Ectodermal cell (in vitro differentiated cells): ENCODE results near the gene S1PR3.

Experiments
- H3K27ac ChIP-seq: 2 replicates; pipeline ENCODE4 v1.7.0; 2013; ENCODE audit warnings: mild to moderate bottlenecking, low read depth, low read length; ENCODE audit not compliant: insufficient read depth, poor library complexity, severe bottlenecking
- H3K27me3 ChIP-seq: 2 replicates; pipeline ENCODE4 v1.7.0; 2013; ENCODE audit warnings: mild to moderate bottlenecking, low read length; ENCODE audit not compliant: insufficient read depth, control insufficient read depth, poor library complexity, severe bottlenecking
- H3K36me3 ChIP-seq: one replicate; pipeline ENCODE4 v1.7.0; 2013; ENCODE audit warnings: low read length; ENCODE audit not compliant: control insufficient read depth, insufficient read depth
- H3K4me1 ChIP-seq: one replicate; pipeline ENCODE4 v1.7.0; 2013; ENCODE audit warnings: low read length; ENCODE audit not compliant: control insufficient read depth, insufficient read depth
- H3K4me3 ChIP-seq: 2 replicates; pipeline ENCODE4 v1.7.0; 2013; ENCODE audit warnings: low read depth, low read length, control low read depth; ENCODE audit not compliant: insufficient read depth
- H3K9me3 ChIP-seq: 2 replicates; pipeline ENCODE4 v1.7.0; 2013; ENCODE audit warnings: mild to moderate bottlenecking, low read length, moderate library complexity; ENCODE audit not compliant: control insufficient read depth
- WGBS, 2 experiments: methylation state at CpG; one replicate each; pipeline ENCODE4 v1.1.7; 2013; ENCODE audit warnings: missing lambda C conversion rate in 2 of 2; 5-methylcytosine and 5-hydroxymethylcytosine counted together

S1PR3 gene

DNA sequence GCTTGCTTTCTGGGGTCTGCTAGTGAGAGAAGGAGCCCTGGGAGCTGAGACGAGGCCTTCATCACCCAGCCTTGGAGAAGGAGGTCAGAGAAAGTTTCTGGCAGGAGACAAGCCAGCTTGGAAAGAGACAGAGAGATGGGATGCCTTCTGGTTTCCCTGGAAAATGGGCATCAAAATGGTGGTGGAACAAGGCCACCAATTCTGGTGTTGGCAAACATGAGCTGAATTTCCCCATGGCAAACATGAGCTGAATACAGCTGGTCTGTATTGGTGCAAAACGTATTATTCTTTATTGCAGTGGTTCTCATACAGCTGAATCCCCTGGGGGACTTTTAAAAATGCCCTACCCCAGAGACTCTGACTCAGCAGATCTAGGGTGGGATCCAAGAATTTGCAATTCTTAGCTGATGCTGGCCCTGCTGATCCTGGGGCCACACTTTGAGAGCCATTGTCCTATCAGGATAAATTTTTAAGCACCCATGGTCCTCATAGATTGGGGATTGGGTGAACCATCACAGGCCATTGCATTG lies 39.1 kb upstream of the S1PR3 start:
- H3K27me3 ChIP-seq = no peaks in the 10 kb centered on the region
- H3K9me3 ChIP-seq = no peaks in the 10 kb centered on the region
- H3K27ac ChIP-seq = no peak overlapping the region
- H3K4me3 ChIP-seq = no peak overlapping the region
- WGBS, 2 experiments = 93 to 98% methylated on average over 2 of the region's 2 CpGs
- no peaks in the 10 kb centered on the region for H3K36me3 ChIP-seq
- peaks cover 10% of the 10 kb centered on the region for H3K4me1 ChIP-seq

DNA sequence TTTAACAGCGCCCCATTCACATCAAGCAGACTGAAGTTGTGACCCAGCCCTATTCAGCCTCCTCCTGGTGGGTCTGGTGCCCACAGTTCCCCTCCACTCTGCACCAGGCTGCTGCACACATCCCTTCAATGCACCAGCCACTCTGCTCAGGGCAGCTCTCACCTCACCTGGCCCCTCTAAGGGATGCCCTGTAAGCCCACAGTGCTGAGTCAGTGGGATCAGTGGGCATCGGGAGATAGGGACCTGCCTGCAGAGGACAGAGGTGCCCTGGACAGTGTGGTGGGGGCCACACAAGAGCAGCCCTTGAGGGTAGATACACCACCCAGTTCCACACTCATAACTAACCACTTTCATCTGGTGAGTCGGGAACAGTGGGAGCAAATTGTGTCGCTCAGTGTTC lies 38.3 kb upstream of the S1PR3 start:
- peaks cover 10% of the 10 kb centered on the region for H3K4me1 ChIP-seq
- no peak overlapping the region for H3K27ac ChIP-seq
- no peak overlapping the region for H3K4me3 ChIP-seq
- H3K36me3 ChIP-seq = no peaks in the 10 kb centered on the region
- H3K9me3 ChIP-seq = no peaks in the 10 kb centered on the region
- no peaks in the 10 kb centered on the region for H3K27me3 ChIP-seq
- WGBS, 2 experiments = 93 to 98% methylated on average over 4 of the region's 4 CpGs

DNA sequence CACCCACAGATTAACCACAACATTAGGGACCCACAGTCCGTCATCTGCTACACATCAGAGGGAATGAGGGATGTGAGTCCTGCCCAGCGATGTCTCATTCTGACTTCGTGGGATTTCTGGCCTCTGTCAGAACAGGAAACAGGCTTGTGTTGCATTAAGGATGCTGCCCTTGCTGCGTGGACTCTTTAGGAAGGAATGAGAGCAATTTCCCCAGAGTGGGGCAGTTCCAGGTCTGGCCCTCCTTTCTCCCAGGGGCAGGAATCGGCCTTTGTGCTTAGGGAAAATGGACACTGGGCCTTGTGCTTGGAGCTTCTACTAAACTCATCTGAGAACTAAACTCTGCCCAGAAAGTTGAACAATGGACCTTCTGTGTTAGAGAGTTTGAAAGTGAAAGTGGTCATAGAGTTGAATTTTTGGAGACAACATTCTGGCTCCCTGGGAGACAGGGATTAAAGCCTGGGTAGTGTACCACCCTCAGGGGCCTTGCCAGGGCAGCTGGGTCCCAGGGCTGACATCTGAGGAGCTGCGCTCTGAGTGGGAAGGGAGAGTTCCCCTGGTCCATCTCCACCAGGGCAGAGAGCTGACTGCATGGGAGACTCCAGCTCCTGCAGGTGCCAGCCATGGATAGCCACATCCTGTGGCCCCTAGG lies 37.8 kb upstream of the S1PR3 start:
- Histone ChIP-seq H3K27me3 (no peaks in the 10 kb centered on the region), H3K4me3 (no peak overlapping the region), H3K27ac (no peak overlapping the region), H3K4me1 (peaks cover 10% of the 10 kb centered on the region), H3K36me3 (no peaks in the 10 kb centered on the region), H3K9me3 (no peaks in the 10 kb centered on the region)
- 93 to 94% methylated on average over 6 of the region's 6 CpGs for WGBS, 2 experiments

DNA sequence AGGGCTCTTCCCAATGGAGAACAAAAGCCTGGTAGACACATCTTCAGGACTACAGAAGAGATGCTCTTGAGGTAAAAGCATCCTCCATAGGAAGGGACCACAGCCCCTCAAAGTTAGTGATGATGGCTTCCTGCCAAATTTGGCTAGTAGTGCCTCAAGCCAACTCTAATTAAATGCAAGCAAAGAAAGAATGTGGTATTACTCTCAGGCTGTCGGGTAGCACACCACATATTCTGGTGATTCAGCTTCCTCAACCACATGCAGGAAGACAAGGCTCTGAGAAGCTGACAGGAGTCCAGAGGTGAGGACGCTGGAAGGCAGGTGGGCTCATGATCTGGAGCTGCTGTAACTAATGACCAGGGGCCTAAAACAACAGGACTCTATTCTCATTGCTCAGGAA lies 37.2 kb upstream of the S1PR3 start:
- H3K27me3 ChIP-seq = no peaks in the 10 kb centered on the region
- H3K9me3 ChIP-seq = no peaks in the 10 kb centered on the region
- H3K27ac ChIP-seq = no peak overlapping the region
- H3K36me3 ChIP-seq = no peaks in the 10 kb centered on the region
- H3K4me1 ChIP-seq = peaks cover 10% of the 10 kb centered on the region
- 91 to 93% methylated on average over 2 of the region's 2 CpGs for WGBS, 2 experiments
- no peak overlapping the region for H3K4me3 ChIP-seq

DNA sequence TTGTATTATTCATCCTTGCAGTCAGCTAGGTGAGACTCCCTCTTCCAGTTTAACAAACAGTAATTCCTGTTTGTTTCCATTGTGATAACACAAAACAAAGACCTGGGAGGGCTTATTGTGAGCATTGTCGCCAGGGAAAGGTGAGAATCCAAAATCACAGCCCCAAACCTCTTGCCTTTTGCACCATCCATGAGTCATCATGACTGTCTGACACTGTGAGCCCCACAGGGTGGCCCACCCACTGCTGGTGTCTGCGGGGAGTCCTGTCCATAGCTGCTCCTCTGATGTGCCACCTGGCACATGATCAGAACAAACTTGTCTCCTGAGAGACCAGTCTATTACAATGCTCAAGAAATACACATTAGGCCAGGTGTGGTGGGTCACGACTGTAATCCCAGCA lies 33.7 kb upstream of the S1PR3 start:
- Histone ChIP-seq H3K27me3 (no peaks in the 10 kb centered on the region), H3K4me3 (no peak overlapping the region), H3K27ac (no peak overlapping the region), H3K9me3 (no peaks in the 10 kb centered on the region), H3K4me1 (no peaks in the 10 kb centered on the region), H3K36me3 (no peaks in the 10 kb centered on the region)
- WGBS, 2 experiments = 86 to 93% methylated on average over 3 of the region's 3 CpGs

DNA sequence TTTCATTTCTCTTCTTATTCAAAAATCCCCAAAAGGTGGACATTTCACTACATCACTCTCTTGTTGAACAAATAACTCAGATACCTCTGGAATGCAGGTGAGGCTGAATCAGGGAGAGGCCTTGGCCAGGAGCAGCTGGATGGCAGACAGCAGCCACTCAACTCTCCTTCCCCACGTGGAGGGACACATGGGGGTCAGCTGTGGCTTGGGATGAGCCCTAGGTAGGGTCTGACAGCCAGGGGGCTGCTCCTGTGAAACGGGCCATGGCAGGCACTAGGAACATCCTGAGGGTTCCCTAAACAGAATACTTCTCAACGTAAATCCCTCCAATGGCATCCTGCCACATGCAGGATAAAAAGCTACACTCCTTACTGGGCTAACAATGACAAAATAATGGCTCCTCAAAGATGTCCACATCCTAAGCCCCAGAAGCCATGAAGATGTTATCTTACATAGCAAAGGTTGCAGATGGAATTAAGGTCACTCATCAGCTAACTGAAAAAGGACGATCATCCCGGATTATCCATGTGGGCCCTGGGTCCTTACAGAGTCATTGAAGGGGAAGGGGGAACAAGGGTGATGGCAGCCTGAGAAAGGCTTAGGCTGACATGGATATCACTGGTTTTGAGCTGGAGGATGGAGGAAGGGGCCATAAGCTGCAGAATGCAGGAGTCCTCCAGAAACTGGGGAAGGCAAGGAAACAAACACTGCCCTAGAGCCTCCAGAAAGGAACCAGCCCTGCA lies 31.4 kb upstream of the S1PR3 start:
- H3K4me1 ChIP-seq = no peaks in the 10 kb centered on the region
- 93 to 94% methylated on average over 5 of the region's 5 CpGs for WGBS, 2 experiments
- H3K27me3 ChIP-seq = no peaks in the 10 kb centered on the region
- H3K27ac ChIP-seq = no peak overlapping the region
- H3K36me3 ChIP-seq = no peaks in the 10 kb centered on the region
- no peak overlapping the region for H3K4me3 ChIP-seq
- no peaks in the 10 kb centered on the region for H3K9me3 ChIP-seq

DNA sequence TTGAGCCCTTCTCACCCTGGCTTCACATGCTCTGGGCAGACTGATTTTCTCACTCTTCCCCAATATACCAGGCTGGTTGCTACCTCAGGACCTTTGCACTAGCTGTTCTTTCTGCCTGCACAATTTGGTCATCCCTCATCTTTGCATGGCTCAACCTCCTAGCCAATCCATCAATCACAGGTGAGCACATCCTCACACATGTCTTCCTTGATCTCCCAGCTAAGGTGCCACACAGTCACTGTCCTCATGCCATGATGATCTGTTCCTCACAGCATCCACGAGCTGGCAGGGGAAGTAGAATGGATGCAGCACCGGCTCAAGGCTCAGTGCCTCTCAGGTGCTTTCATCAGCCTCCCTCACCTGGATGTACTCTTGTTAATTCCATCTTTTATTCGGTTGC lies 30.6 kb upstream of the S1PR3 start:
- 85 to 94% methylated on average over 3 of the region's 3 CpGs for WGBS, 2 experiments
- no peaks in the 10 kb centered on the region for H3K36me3 ChIP-seq
- H3K4me1 ChIP-seq = no peaks in the 10 kb centered on the region
- H3K4me3 ChIP-seq = no peak overlapping the region
- H3K27me3 ChIP-seq = no peaks in the 10 kb centered on the region
- H3K9me3 ChIP-seq = no peaks in the 10 kb centered on the region
- H3K27ac ChIP-seq = no peak overlapping the region

DNA sequence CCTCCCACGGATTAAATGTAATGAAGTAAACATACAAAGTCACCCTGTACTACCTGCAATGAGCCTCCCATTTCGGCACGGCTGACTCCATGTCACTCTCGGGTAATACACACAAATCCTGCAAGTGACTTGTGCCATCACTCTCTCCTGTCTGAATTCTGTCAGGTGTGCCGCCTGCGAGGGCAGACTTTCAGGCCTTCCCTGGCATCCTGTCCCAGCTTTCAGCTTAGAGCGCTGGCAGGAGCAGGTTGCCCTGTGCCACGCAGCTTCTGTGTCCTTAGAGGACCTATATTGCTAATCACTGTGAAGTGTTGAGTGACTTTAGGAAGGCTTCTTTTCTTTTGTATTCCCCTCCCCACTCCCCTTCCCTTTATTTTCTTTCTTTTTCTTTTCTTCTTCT lies 25.8 kb upstream of the S1PR3 start:
- H3K36me3 ChIP-seq = no peaks in the 10 kb centered on the region
- H3K27ac ChIP-seq = no peak overlapping the region
- H3K9me3 ChIP-seq = no peaks in the 10 kb centered on the region
- WGBS, 2 experiments = 93 to 95% methylated on average over 8 of the region's 8 CpGs
- no peaks in the 10 kb centered on the region for H3K27me3 ChIP-seq
- no peak overlapping the region for H3K4me3 ChIP-seq
- H3K4me1 ChIP-seq = no peaks in the 10 kb centered on the region

DNA sequence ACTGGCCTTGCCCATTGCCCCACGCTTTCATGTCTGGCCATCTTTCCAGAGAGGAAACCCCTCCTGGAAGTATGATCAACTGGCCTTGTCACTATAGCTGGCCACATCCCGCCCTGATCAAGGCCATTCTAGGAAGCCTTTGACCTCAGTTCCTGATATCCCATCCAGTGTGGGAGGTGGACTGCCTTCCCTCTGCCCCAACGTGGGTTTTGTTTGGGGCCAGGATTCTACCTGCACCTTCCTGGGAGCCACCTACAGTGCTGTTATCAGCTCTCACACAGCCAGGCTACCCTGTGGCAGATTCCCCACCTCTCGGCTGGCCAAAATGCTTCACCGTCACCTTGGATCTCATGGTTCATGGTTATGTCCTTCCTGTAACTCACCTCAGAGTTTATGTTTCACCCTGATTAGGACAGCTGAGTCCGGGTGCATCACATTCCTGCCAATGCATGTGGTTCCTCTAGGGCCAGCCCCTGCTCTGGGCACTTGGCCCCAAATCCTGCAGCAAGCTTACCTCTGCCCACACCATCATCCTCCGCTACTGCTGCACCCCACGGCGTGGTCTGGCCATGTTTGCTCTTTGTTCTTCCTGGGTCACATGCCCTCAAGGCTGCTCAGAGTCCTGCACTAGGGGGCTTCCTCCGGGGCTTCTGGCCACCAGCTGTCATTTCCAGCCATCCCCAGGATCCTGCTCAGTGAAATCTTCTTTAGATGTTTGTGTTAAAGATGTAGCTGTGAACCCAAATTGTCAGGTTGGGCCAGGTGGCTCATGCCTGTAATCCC lies 24.2 kb upstream of the S1PR3 start:
- WGBS, 2 experiments = 81 to 84% methylated on average over 10 of the region's 10 CpGs
- Histone ChIP-seq H3K4me1 (no peaks in the 10 kb centered on the region), H3K27ac (no peak overlapping the region), H3K36me3 (no peaks in the 10 kb centered on the region), H3K27me3 (no peaks in the 10 kb centered on the region), H3K9me3 (no peaks in the 10 kb centered on the region), H3K4me3 (no peak overlapping the region)

DNA sequence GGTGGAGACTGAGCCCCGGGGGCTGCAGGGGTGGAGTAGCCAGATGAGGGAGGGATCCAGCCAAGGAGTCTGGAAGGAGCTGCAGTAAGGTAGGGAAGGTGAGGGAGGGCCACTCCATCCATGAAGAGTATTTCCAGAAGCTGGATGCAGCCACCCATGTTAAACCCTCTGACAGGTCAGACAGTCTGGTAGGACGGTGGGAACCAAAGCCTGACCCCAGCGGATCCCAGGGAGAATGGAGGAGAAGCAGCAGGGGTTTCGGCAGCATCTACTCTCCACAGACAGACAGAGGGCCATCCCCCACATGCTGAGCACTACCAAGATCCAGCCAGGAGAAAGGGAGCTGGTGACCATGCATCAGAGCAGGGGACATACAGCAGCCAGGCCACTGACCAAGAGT lies 22.5 kb upstream of the S1PR3 start:
- Histone ChIP-seq H3K9me3 (no peaks in the 10 kb centered on the region), H3K4me1 (no peaks in the 10 kb centered on the region), H3K27ac (no peak overlapping the region), H3K27me3 (no peaks in the 10 kb centered on the region), H3K36me3 (no peaks in the 10 kb centered on the region), H3K4me3 (no peak overlapping the region)
- WGBS, 2 experiments = 93% methylated on average over 4 of the region's 4 CpGs
